Keratinocyte (primary cell): Measurements from ENCODE around the gene MAP3K20. TPM values are rescaled to one million over a fixed set of nuclear protein-coding genes. Genes with fewer than 3 reads are reported as not detected.

ENCODE experiments used
- DNase-seq: peaks from one replicate; pipeline ENCODE4 v3.0.0-alpha.2; 2011; ENCODE audit warnings: low read depth, missing footprints, low spot score
- FAIRE-seq: peaks from 2 replicates; lab custom pipeline; 2011; peaks lifted over from hg19 to GRCh38; lab: Jason Lieb, UNC
- H2AFZ ChIP-seq: 2 replicates; pipeline ENCODE4 v1.6.0; 2012; ENCODE audit warnings: low read length, control low read depth, inconsistent platforms; ENCODE audit not compliant: control insufficient read depth
- H3K27ac ChIP-seq: 2 replicates; pipeline ENCODE4 v1.5.1; 2011; ENCODE audit warnings: low read length; ENCODE audit not compliant: control insufficient read depth, insufficient read depth
- H3K27me3 ChIP-seq: 3 replicates; pipeline ENCODE4 v1.6.0; 2011; ENCODE audit warnings: low read length; ENCODE audit not compliant: control insufficient read depth, insufficient read depth; ENCODE audit errors: extremely low read depth
- H3K36me3 ChIP-seq, 2 experiments: 2 replicates in 1 of 2; 3 replicates in 1 of 2; pipeline ENCODE4 v1.5.1; 2011; ENCODE audit warnings: low read length in 2 of 2, mild to moderate bottlenecking in 1 of 2; ENCODE audit not compliant: control insufficient read depth in 2 of 2, insufficient read depth in 2 of 2; ENCODE audit errors: extremely low read depth in 1 of 2
- H3K4me1 ChIP-seq: 3 replicates; pipeline ENCODE4 v1.5.1; 2011; ENCODE audit warnings: low read length; ENCODE audit not compliant: control insufficient read depth, insufficient read depth; ENCODE audit errors: extremely low read depth
- H3K4me2 ChIP-seq: 3 replicates; pipeline ENCODE4 v1.6.0; 2011; ENCODE audit warnings: low read depth, low read length; ENCODE audit not compliant: control insufficient read depth, insufficient read depth; ENCODE audit errors: extremely low read depth
- H3K4me3 ChIP-seq, 3 experiments: fragments of 200-600 bp in 1 of 3; sonication (generic) in 1 of 3; 2 replicates in 2 of 3; 3 replicates in 1 of 3; pipeline ENCODE4 v1.5.1; 2011 to 2016; ENCODE audit warnings: low read length in 3 of 3, mild to moderate bottlenecking in 3 of 3, control low read depth in 2 of 3, inconsistent platforms in 1 of 3, low read depth in 1 of 3, mixed read lengths in 1 of 3, mixed run types in 1 of 3, moderate library complexity in 1 of 3; ENCODE audit not compliant: control insufficient read depth in 2 of 3, insufficient read depth in 2 of 3; ENCODE audit errors: extremely low read depth in 1 of 3
- H3K79me2 ChIP-seq: 2 replicates; pipeline ENCODE4 v1.6.0; 2012; ENCODE audit warnings: low read length; ENCODE audit not compliant: control insufficient read depth, insufficient read depth
- H3K9ac ChIP-seq: 3 replicates; pipeline ENCODE4 v1.6.0; 2011; ENCODE audit warnings: low read length; ENCODE audit not compliant: control insufficient read depth, insufficient read depth; ENCODE audit errors: extremely low read depth
- H3K9me1 ChIP-seq: 3 replicates; pipeline ENCODE4 v1.6.0; 2011; ENCODE audit warnings: low read length; ENCODE audit not compliant: control insufficient read depth, insufficient read depth; ENCODE audit errors: extremely low read depth
- H3K9me3 ChIP-seq: 2 replicates; pipeline ENCODE4 v1.5.1; 2012; ENCODE audit warnings: low read depth, low read length; ENCODE audit not compliant: control insufficient read depth
- H4K20me1 ChIP-seq: 3 replicates; pipeline ENCODE4 v1.6.0; 2011; ENCODE audit warnings: low read length; ENCODE audit not compliant: control insufficient read depth, insufficient read depth; ENCODE audit errors: extremely low read depth
- CTCF ChIP-seq, 3 experiments: IDR thresholded peaks in 1 of 3; conservative IDR thresholded peaks in 1 of 3; optimal IDR thresholded peaks in 1 of 3; 2 replicates in 2 of 3; 3 replicates in 1 of 3; pipeline versions ENCODE3 to v1.5.1; 2011; ENCODE audit warnings: low read length in 3 of 3, mild to moderate bottlenecking in 3 of 3, moderate library complexity in 2 of 3, control low read depth in 1 of 3, inconsistent platforms in 1 of 3; ENCODE audit not compliant: insufficient read depth in 2 of 3; ENCODE audit errors: extremely low read depth in 1 of 3
- EZH2 ChIP-seq: IDR thresholded peaks from one replicate; pipeline ENCODE4 v1.6.1; 2012; ENCODE audit warnings: inconsistent platforms, mild to moderate bottlenecking, low read length, moderate library complexity
- dilution Hi-C: fragments of 300-500 bp; cut with MboI; formaldehyde crosslinking; loops from one replicate; pipeline ENCODE4 v1.7.0; 2020; ENCODE audit warnings: low sequenced_read_pairs; ENCODE audit not compliant: extremely low pct_ligation_motif_present
- polyA plus RNA-seq, 5 experiments: library from polyadenylated mRNA; depleted of rRNA in 3 of 5; stranded (reverse) in 3 of 5; stranded (forward) in 1 of 5; unstranded in 1 of 5; fragments of >200 nt; gene quantifications; 1 replicate in 1 of 5; 2 replicates in 3 of 5; 3 replicates in 1 of 5; pipeline versions ENCODE4 v1.2.1 to v1.2.3, GENCODE V29; 2011 to 2012; ENCODE audit warnings: missing spikeins in 2 of 5, low read depth in 1 of 5, low replicate concordance in 1 of 5

MAP3K20 gene
- polyA plus RNA-seq, 1 donor (not counting 4 experiments of a cell fraction or from before 2014, with no cell fraction given) = 31.7 TPM

GRCh38 chr2:173151671-173152401, 76.2 kb downstream of the MAP3K20 start:
- FAIRE-seq (peak; percentile 69), DNase-seq (peak; percentile 82)
- Histone ChIP-seq H3K4me1 (peaks cover 56% of the 10 kb centered on the region), H3K9me1 (no peaks in the 10 kb centered on the region), H3K4me2 (peak overlapping the region; percentile 68), H3K9me3 (no peaks in the 10 kb centered on the region), H3K79me2 (peaks cover 30% of the 10 kb centered on the region), H3K27ac (peak overlapping the region; percentile 92), H2AFZ (no peak overlapping the region), H3K27me3 (no peaks in the 10 kb centered on the region), H4K20me1 (no peaks in the 10 kb centered on the region), H3K4me3 (peak overlapping the region in 2 of 3 experiments; percentile 26 to 46), H3K9ac (peak overlapping the region; percentile 61), H3K36me3 (peaks cover 2 to 6% of the 10 kb centered on the region in 2 experiments)
- dilution Hi-C loops = no loop called here
- TF ChIP-seq EZH2 (no peak), CTCF (optimal IDR thresholded peaks at IDR 0.05 in 1 of 3, IDR thresholded peaks at IDR 0.05 in 1 of 3, conservative IDR thresholded peaks at IDR 0.05 in 1 of 3; ENCODE audit: extremely low read depth in 1 of 3, insufficient read depth in 2 of 3, low read length in 3 of 3) (no peak)

GRCh38 chr2:173153301-173153885, 77.7 kb downstream of the MAP3K20 start:
- Histone ChIP-seq H3K4me1 (peaks cover 61% of the 10 kb centered on the region), H3K36me3 (peaks cover 2 to 6% of the 10 kb centered on the region in 2 experiments), H3K27ac (peak overlapping the region; percentile 92), H3K4me2 (peak overlapping the region; percentile 22), H3K9ac (peak overlapping the region; percentile 61), H3K79me2 (peaks cover 32% of the 10 kb centered on the region), H3K27me3 (no peaks in the 10 kb centered on the region), H2AFZ (no peak overlapping the region), H3K9me1 (no peaks in the 10 kb centered on the region), H3K9me3 (no peaks in the 10 kb centered on the region), H3K4me3 (no peak overlapping the region), H4K20me1 (no peaks in the 10 kb centered on the region)
- TF ChIP-seq EZH2 (no peak), CTCF (optimal IDR thresholded peaks at IDR 0.05 in 1 of 3, IDR thresholded peaks at IDR 0.05 in 1 of 3, conservative IDR thresholded peaks at IDR 0.05 in 1 of 3; ENCODE audit: extremely low read depth in 1 of 3, insufficient read depth in 2 of 3, low read length in 3 of 3) (no peak)
- dilution Hi-C loops = no loop called here
- peak; percentile 34 for FAIRE-seq
- DNase-seq = no peak
